CD4-positive, alpha-beta T cell treated with Interleukin-15 for 1 hour (primary cell): ENCODE results near the gene RBM15B.
"Not testable (repeated sequence)": the region's sequence is repeated elsewhere in the genome, so short reads cannot be mapped to it uniquely, and the experiment has no call there.

Experiments used
- DNase-seq: peaks from one replicate; pipeline ENCODE4 v3.0.0-alpha.2; 2020

The RBM15B gene

DNA sequence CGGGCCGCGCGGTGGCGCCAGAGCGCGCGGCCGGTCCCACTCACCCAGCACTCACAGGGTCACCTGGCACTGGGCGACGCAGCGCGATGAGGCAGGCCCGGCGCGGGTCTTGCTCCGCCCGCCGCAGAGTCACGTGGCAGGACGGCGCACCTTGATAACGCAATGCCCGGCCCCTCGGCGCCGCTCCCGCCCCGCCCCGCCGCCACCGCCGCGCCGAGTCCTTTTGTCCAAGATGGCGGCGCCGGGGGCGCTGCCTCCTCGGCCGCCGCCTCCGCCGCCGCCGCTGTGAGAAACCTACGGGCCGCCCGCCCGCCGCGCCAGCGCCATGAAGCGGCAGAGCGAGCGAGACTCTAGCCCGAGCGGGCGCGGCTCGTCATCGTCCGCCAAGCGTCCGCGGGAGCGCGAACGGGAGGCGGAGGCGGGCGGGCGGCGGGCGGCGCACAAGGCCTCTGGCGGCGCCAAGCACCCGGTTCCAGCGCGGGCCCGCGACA is at the start of gene RBM15B:
TSS of gene RBM15B (plus strand) at position 211 of the 491 bp plus-strand sequence. CDS start at position 326, 115 bp downstream.
- DNase-seq = peak; percentile 98

DNA sequence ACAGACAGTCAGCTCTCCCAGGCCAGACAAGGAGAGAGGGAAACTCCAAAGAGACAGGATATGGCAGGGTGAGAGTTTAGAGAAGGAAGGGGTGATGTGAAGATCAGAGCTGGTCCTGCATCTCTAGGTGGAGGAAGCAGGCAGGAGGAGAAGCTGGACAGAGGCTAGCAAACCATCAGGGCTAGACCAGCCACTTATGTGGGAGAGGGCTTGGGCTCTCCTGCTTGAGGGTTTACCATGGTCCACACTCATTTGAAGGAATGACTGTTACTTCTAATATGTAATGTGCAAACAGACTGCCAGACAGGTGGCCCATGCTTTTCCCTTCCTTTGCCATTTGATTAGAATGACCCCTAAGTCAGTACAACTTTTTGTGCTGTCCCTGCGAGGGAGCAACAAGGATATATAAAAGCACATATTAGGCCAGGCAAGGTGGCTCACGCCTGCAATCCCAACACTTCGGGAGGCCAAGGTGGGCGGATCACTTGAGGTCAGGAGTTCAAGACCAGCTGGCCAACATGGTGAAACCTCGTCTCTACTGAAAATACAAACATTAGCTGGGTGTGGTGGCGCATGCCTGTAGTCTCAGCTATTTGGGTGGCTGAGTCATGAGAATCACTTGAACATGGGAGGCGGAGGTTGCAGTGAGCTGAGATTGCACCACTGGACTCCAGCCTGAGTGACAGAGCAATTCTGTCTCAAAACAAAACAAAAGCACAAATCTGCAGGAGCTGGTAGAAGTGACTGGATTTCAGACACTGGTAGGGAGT is 47.0 kb upstream of the RBM15B start:
- no peak for DNase-seq

- DNase-seq = no peak
These were observed 40.3 kb upstream of the RBM15B start for GRCh38 chr3:51350751-51351150.

DNA sequence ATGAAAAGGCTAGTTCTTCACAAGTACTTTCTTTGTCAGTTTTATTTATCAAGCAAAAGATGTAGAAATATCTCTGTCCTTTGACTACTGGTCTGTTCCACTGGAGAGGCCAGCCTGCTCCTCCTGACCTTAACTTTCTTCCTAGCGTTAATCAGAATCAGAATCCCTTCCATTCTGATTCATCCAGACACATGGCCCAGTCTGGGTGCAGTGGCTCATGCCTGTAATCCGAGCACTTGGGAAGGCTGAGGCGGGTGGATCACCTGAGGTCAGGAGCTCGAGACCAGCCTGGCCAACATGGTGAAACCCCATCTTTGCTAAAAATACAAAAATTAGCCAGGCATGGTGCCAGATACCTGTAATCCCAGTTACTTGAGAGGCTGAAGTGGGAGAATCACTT is 38.0 kb upstream of the RBM15B start:
- DNase-seq = no peak

DNA sequence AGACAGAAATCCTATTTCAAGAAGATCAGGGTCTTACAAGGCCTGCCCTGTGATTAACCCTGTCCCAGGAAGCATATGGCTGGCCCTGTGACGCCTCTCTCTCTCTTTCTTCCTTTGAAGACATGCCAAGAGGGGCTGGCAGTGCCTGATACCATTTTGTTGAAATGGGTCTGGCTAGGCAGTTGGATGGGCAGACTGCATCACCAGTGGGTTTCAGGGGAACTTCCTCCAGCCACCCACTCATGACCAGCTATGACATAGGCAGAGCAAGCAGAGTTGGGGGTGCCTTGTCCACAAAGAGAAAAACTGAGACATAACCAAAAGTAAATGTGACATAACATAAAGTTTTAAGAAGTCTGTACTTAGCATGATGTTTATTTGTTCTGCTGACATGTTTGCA is 37.4 kb upstream of the RBM15B start:
- DNase-seq = no peak

DNA sequence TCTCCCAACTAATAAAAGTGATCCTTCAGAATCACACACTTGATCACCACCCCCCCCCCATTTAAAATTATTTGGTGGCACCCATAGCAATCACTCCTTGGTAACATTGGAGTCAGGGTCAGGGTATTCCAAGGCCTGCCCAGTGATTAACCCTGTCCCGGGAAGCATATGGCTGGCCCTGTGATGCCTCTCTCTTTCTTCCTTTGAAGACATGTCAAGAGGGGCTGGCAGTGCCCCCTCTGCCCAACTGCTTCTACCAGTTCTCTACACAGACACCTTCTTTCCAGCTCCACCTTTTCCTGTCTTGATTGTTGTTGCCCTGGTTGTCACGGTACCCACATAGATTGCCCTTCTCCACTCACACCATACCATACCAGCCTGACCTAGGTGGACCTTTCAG is 36.9 kb upstream of the RBM15B start:
- no peak for DNase-seq

DNA sequence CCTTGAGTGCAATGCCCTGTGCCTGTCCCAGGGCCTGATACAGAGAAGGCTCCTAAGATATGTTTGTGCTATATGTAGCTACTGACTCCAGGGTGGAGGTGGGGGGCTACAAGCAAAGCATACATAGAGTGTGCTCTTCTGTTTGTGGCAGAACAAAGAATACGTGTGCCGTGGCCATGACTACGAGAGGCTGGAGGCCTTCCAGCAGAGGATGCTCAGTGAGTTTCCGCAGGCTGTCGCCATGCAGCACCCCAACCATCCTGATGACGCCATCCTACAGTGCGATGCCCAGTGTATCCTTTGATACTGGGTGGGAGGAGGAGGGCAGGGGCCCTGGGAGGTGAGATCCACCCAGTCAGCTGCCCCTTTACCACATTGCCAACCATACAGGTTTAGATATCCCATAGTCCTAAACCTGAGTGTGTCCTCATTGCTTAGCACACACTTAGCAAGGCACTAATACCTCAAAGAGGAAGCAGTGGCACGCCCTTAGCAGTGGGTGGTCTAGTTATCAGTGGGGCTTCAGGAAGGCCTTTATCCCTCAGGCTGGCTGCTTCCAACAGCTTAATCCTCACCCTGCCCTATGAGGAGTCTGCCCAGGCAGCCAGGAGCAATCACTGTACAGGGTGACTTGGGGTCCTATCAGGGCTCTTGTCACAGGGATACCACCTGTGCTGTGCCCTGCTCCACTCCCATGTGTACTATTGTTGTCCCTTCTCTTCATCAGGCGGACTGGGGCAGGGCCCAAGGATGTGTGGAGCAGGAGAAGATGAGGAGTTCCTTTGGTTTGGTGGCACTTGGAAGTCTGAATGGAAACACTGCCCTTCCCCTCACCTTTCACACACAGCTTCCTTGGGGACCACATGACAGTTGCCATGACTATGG is 36.1 kb upstream of the RBM15B start:
- no peak for DNase-seq

- no peak for DNase-seq
These were observed 35.0 kb upstream of the RBM15B start for GRCh38 chr3:51355891-51356578.

- DNase-seq = no peak
These were observed 33.2 kb upstream of the RBM15B start for GRCh38 chr3:51357856-51358255.

GRCh38 chr3:51358981-51359380 is 32.1 kb upstream of the RBM15B start:
- no peak for DNase-seq

DNA sequence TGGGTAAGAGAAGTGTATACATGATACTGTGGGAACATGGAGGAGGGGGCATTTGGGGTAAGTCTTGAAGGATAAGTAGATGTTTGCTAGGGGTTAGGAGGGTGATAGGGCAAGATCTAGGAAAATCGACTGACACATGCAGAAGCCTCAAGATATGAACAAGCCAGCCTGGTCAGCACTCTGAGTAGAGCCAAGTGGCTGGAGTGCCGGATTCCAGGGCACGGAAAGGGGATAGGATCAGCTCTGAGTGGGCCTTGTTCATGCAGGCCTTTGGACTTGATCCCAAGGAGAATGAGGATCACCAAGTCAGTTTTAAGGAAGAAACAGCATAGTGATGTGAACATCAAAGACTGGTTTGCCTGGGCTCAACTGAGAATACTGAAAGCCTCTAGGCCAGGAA is 30.3 kb upstream of the RBM15B start:
- DNase-seq = no peak

DNA sequence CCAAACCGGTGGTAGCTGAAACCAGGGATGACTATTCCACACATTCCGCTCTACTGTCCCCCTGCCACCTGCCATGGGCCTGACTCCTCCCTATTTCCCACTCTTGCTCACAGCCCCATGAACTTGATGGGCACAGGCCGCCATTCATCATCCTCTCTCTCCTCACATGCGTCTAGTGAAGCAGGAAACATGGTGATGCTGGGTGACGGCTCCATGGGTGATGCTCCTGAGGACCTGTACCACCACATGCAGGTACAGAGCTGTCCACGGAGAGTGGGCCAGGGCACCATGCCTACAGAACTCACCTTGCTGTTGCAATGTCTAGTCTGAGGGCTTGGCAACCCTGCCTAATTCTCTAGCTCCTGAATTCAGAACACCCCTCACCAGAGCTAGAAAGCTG is 29.3 kb upstream of the RBM15B start:
- no peak for DNase-seq

- DNase-seq = no peak
These were observed 28.6 kb upstream of the RBM15B start for GRCh38 chr3:51362476-51362875.

- DNase-seq = not testable (repeated sequence)
These were observed 22.8 kb upstream of the RBM15B start for GRCh38 chr3:51368276-51368675.

GRCh38 chr3:51371943-51372557 is 19.0 kb upstream of the RBM15B start:
- DNase-seq = no peak

GRCh38 chr3:51373658-51374421 is 17.2 kb upstream of the RBM15B start:
- DNase-seq = no peak

GRCh38 chr3:51374456-51374855 is 16.6 kb upstream of the RBM15B start:
- DNase-seq = no peak

GRCh38 chr3:51375136-51375535 is 15.9 kb upstream of the RBM15B start:
- DNase-seq = no peak

GRCh38 chr3:51375571-51375970 is 15.5 kb upstream of the RBM15B start:
- DNase-seq = no peak

DNA sequence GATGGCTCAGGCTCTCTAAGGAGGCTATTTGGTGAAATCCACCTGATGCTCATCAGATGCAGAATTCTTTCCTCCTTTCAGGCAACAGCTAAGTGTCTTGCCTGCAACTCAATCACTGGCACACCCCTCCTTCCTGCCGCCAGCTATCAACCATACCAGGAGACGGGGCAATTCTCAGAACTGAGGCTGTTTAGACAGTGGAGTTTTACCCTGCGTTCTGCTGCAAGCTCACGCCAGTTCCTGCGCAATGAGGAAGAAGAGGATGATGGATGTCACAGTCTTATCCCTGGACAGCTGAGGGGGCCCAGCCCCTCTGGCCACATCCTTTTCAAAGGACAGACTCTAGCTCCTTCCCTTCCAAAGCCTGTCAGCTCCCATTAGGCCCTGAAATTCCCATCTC is 13.0 kb upstream of the RBM15B start:
- DNase-seq = no peak

DNA sequence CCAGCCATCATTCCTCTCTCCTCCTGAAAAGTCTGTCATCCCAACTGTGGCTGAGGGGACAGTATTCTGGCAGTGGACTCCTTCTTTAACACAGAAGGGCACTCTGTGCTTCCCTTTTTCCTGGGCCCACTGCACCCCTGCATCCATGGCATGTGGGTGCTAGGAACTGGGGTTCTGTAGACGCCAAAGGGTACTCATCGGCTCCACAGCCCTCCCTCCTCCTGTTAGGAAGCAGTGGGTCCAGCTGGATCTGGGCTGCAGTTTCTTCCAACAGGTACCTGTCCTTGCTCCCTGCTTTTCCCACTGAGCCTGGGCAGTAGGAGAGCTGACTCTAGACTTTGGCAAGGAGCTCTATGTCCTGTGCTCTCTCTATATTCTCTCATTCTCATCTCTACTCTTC is 12.4 kb upstream of the RBM15B start:
- DNase-seq = no peak

DNA sequence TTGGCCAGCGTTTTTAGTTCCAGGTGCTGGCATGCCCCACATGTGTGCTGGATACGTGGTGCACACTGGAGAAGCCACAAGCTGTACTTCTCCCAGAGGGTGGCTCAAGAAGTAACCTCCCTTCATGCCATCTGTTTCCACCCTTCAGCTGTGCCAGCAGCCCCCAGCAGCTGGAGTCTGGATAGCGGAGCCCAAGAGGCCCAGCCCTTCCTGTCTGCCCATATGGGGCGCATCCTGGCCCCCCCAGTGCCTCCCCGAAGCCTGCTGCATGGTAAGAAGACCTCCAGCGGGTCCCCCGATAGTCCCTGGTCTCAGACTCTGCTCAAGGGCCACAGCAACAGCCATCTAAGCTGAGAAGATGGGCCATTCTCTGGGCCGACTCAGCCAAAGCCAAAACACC is 11.8 kb upstream of the RBM15B start:
- DNase-seq = no peak
